ENCODE results near the gene MYF6.

Gene MYF6

GRCh38 chr12:80717856-80718255, 10.4 kb downstream of the MYF6 start:
- no peak for TF ChIP-seq CTCF (IDR thresholded peaks at IDR 0.05; ENCODE audit: insufficient read depth, low read depth, low read length, missing control alignments)
- DNase-seq (ENCODE audit: low read depth), result no peak
- no peak overlapping the region for H3K4me3 ChIP-seq (ENCODE audit: low read depth, low read length)

DNA sequence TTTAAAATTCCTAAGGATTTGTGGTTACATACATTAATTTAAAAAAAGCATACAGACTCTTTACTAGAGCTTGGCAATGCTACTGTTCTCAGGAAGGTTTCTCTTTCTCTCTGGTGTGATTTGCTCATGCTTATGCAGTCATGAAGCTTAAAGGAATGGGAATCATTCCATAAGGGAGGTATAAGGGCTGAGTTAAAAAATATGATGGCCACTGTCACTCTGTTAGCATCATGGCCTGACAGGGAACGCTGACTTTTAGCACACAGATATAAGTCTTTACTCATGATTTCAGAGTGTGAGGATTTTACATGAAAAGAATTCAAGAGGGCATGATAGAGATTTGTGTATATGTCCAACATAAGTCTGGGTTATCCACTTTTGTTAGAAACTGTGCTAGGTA, 13.1 kb downstream of the MYF6 start:
- DNase-seq (ENCODE audit: low read depth), result no peak
- H3K4me3 ChIP-seq (ENCODE audit: low read depth, low read length), result no peak overlapping the region
- no peak for TF ChIP-seq CTCF (IDR thresholded peaks at IDR 0.05; ENCODE audit: insufficient read depth, low read depth, low read length, missing control alignments)

- no peak for DNase-seq (ENCODE audit: low read depth)
- TF ChIP-seq CTCF (IDR thresholded peaks at IDR 0.05; ENCODE audit: insufficient read depth, low read depth, low read length, missing control alignments), result no peak
- H3K4me3 ChIP-seq (ENCODE audit: low read depth, low read length), result no peak overlapping the region
Measured at GRCh38 chr12:80721326-80721725, 13.9 kb downstream of the MYF6 start.

DNA sequence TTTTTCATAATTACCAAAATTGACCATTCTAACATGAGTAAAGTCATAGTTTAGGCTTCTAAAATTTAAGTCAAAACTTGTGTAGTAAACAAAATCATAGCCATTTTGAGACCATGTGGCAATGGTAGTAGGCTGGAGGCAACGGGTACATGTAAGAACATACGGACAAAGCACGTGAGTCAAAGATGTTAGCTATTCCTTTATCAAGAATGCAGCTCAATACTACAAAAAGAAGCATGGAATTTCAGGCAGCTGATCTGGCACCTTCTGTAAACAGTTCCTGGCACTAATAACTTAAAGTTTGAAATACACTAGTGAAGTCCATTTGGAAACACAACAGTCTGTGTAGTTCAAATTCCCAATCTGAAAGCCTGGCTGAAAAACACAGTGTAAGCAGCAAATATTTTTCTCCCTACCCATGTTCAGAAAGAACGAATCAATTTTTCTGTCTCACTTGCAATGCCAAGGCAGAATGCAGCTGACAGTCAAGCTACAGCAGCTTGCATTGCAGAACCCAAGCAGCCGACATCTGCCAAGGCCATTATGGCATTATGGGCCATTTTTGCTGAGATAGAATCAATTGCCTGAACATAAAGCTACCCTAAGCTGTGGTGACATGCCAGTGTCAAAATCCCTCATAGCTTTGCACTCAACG, 38.5 kb downstream of the MYF6 start:
- no peak for DNase-seq (ENCODE audit: low read depth)
- no peak overlapping the region for H3K4me3 ChIP-seq (ENCODE audit: low read depth, low read length)
- no peak for TF ChIP-seq CTCF (IDR thresholded peaks at IDR 0.05; ENCODE audit: insufficient read depth, low read depth, low read length, missing control alignments)

GRCh38 chr12:80747800-80748199, 40.4 kb downstream of the MYF6 start:
- H3K4me3 ChIP-seq (ENCODE audit: low read depth, low read length), result no peak overlapping the region
- no peak for TF ChIP-seq CTCF (IDR thresholded peaks at IDR 0.05; ENCODE audit: insufficient read depth, low read depth, low read length, missing control alignments)
- no peak for DNase-seq (ENCODE audit: low read depth)

DNA sequence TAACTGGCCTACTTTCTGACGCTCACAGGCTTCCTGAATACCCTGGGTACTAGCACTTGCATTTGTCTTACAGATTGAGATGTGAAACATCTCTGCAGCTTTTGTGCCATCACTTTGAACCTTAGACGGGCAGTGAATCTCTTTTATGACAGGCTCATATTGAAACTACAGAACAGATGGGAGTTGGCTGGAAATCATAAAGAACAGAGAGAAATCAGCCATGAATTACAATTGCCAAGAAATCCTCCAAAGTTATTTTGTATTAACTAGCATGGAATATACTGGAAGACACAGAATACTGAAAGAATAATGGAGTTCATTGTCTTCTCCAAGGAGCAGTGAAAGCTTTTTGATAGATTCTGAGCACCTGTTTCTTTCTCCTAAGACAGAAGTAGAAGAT, 42.0 kb downstream of the MYF6 start:
- TF ChIP-seq CTCF (IDR thresholded peaks at IDR 0.05; ENCODE audit: insufficient read depth, low read depth, low read length, missing control alignments), result no peak

GRCh38 chr12:80752464-80752863, 45.0 kb downstream of the MYF6 start:
- DNase-seq (ENCODE audit: low read depth), result no peak
- no peak overlapping the region for H3K4me3 ChIP-seq (ENCODE audit: low read depth, low read length)
- no peak for TF ChIP-seq CTCF (IDR thresholded peaks at IDR 0.05; ENCODE audit: insufficient read depth, low read depth, low read length, missing control alignments)

More for the DNA sequence above, 42.0 kb downstream of the MYF6 start:
- H3K4me3 ChIP-seq (ENCODE audit: low read depth, low read length), result no peak overlapping the region
- DNase-seq (ENCODE audit: low read depth), result no peak
